GM18519 (cell line): ENCODE measurements around the gene IFT52.

Experiments used
- ATAC-seq: cut with Tn5 transposase; IDR thresholded peaks from one replicate; pipeline ENCODE4 v1.9.1; 2021; ENCODE audit warnings: mild to moderate bottlenecking, moderate library complexity; ENCODE audit not compliant: unreplicated experiment, low FRiP score

The IFT52 gene

DNA sequence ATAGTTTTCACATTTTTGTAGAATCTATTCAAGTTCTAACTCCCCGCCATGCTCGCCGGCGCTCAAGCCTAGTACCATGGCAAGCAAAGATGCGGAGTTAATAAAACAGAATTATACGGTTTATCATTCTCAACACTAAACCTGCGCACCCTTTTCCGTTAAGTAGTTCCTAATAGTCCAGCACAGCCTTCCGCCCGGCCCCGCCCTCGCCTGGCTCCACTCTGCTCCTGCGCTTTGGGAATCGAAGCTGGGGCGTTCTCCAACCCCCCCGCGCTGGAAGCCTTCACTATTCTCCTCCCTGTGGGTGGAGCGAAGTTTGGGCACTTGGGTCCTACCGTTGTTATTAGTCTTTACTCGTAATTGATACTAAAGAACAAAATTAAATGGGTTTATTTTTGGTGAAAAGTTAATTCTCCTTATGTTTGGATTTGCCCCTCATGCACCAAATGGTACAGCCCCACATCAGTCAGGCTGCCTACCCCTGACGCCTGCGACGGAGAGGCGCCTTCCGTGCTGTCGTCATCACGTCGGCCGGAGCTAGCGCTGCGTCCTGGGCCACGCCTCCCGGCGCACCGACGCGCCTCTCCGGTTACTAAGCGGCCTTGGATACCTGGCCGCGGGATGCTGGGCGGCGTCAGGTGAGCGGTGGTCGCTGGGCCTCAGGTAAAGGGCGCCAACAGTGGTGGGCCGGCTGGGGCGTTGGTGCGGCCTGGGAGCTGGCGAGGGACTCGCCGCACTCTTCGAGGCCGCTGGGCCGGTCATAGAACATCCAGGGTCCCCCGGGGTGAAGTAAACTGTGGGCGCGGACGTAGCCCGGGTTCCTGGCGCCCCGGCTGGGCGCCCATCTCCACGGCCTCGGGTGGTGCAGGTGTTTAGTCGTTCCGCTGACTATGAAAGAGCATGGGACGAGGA is at the start of gene IFT52:
Gene IFT52 (plus strand): TSS at position 546 of the 912 bp plus-strand sequence. CDS start 3,762 bp downstream, outside the sequence.
- ATAC-seq: peak; percentile 96

DNA sequence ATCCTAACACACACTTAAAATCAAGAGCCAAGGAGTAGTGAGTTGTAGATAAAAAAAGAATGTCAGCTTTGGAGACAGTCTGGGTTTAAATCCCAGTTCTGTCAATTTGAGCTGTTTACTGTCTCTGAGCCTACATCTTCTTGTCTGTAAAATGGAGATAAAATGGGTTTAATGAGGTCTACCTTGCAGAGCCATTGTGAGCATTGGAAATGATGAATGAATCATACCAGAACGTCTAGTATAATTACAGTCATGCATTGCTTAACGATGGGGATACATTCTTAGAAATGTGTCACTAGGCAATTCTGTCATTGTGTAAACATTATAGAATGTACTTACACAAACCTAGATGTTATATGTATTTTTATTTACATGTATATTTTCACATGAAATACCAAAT is 49.5 kb upstream of the IFT52 start:
- no peak for ATAC-seq

- ATAC-seq: no peak
Observed at GRCh38 chr20:43542161-43542560, 48.6 kb upstream of the IFT52 start.

- no peak for ATAC-seq
Observed at GRCh38 chr20:43542674-43543073, 48.1 kb upstream of the IFT52 start.

DNA sequence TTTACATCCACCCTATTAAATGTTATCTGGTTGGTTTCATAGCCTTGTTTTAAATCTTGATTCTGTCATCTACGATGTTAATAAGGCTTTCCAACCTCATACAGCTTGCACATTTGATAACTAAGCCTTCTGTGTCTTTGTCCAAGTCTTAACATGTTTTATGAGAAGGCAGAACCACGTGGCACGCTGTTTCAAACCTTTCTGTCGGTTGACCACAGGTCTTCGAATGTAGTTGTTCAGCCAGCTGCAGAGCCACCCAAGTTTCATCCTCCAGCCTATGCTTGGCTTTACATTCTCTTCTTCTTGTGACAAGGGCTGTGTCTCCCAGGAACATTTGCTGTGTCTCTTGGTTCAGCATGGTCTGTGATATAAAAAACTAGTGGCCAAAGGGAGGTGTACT is 47.6 kb upstream of the IFT52 start:
- ATAC-seq: no peak

DNA sequence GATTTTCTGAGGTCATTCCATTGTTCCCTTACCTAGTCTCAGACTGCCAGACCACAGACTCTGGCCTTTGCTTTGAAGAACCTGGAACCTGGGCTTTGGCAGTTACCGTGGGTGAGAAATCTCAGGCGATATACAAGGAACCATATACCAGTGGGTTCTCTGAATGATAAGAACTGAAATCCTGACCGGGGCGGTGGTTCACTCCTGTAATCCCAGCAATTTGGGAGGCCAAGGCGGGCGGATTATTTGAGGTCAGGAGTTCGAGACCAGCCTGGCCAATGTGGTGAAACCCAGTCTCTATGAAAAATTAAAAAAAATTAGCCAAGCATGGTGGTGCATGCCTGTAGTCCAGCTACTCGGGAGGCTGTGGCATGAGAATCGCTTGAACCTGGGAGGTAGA is 46.2 kb upstream of the IFT52 start:
- ATAC-seq: no peak

GRCh38 chr20:43545837-43546578 is 44.7 kb upstream of the IFT52 start:
- ATAC-seq: no peak

DNA sequence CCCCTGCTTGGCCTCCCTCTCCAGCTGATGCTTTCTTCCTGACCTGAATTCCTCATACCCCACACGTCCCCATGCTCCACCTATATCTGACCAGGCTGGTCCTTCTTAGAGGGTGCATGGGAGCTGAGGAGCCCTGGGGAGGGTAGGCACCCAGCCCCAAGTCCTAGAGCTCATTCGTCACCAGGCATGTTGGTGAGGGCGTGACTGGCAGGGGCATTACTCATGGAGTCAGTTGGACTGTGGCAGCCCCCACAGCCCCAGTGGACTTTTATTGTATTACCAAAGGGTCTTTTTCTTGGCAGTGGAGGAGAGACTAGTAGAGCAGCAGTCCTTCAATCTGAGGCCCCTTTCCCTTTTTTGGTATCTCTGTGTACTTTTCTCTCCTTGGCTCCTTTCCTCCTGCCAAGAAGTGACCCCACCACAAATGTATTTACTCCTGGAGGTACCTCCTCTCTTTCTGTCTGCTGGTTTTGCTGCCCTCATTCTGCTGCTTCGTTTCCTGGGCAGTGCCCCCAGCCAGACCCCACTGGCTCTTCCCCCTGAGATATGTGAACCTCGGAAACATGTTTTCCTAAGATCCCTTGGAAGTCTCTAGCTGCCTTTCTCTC is 42.4 kb upstream of the IFT52 start:
- ATAC-seq: no peak

- no peak for ATAC-seq
Observed at GRCh38 chr20:43549416-43550065, 41.2 kb upstream of the IFT52 start.

- no peak for ATAC-seq
Observed at GRCh38 chr20:43550456-43550855, 40.3 kb upstream of the IFT52 start.

- ATAC-seq: no peak
Observed at GRCh38 chr20:43554369-43554768, 36.4 kb upstream of the IFT52 start.

DNA sequence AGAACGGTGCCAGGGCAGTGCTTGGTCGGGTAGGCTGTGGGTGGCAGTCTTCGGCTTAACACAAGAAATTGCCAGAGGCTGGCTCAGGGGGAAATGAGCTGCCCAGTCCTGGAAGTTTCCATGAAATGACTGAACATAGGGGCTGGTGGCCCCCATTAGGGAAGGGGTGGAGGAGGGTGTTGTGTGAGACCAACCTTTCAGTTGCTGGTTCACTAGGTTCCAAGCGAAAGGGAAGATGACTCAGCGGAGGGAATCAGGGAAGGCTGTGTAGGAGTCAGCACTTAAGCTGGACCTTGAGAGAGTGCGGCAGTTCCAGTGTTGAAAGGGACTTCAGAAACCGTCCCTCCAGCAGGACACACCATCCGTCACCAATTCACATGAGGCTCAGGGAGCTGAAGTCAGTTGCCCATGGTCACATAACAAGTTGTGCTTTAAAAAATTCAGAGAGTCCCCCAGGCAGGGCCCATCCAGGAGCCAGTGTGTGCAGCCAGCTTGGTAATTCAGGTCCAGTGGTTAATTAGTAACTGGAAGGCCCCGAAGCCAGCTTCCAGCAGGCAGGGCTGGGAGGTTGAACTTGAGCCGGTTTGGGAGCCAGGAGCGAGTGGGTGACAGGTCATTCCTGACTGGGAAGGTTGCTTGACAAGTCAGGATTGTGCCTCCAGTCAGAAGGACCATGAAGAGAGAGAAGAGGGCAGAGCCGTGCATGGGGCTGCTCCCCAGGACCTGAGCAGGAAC is 32.2 kb upstream of the IFT52 start, which contains the start of gene SGK2:
Gene SGK2 (plus strand): TSS at position 616 of the 735 bp plus-strand sequence. CDS start 7,469 bp downstream, outside the sequence.
- no peak for ATAC-seq

DNA sequence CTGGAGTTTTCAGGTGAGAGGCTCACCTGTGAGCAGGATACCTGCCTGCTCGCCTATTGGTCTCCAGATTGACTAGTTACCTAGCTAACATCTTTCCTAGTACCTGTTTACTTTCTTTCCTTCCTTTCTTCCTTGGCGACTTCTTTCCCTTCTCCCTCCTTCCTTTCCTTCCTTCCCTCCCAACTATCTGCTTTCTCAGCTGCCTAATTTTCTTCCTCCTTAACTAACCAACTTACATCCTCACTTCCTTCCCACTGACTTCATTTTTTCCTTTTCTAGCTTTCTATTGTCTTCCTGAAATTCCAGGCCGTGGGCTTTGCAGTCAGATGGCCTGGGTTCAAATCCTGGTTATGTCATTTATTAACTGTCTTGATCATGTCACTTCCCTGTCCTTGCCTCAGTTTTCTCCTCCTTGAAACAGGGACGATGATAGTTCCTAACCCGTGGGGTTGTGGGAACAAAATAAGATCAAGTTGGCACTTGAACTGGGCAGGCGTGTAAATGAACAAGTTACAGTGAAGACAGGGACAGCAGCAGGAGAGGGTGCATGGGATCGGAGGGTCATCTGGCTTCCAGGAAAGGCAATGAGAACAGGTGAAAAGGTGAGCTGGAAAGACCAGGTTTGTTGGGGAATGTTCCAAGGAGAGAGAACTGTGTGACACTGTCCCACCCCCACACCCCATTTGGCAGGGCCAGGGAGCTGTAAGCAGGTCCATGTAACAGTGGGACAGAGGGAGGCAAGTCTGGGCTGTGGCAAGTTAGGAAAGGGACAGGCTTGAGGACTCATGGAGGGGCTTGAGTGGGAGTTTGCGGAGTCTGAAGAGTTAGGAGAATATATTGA is 31.4 kb upstream of the IFT52 start:
- ATAC-seq: no peak

- ATAC-seq: no peak
Observed at GRCh38 chr20:43560974-43561373, 29.8 kb upstream of the IFT52 start.

GRCh38 chr20:43563429-43563828 is 27.3 kb upstream of the IFT52 start:
- no peak for ATAC-seq

DNA sequence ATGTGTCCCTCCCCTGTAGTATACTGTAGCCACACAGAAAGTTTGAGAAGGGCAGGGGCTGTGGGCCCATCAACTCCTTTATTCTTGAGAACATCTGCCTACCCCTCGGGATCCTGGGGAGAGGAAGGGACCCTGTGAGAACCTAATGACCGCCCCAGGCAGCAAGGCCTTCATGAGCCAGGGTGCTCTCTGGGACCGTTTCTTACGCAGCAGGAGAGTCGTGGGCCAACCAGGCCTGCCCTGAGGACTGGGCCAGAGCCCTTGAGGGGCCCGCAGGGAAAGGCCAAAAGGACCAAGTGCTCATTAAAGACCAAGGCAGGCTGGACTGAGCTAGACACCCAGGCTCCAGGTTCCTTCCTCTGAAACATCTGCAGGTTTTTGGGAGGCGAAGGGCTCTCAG is 26.7 kb upstream of the IFT52 start:
- ATAC-seq: no peak

DNA sequence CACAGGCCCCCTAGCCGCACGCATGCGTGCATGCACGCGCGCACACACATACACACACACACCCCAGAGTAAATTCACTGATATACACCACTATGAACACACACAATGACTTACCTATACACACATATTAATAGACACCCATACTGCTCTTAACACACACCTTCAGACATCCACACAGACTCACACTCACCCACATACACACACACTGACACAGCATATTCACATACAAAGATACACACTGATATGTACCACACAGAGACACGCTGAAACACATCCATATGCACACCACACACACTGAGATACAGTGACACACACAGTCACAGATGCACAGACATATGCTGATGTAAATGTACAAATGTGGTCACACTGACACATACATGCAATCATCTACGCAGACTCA is 26.3 kb upstream of the IFT52 start:
- ATAC-seq: no peak

GRCh38 chr20:43564993-43565757 is 25.6 kb upstream of the IFT52 start:
- no peak for ATAC-seq
